ENCODE results near the gene TMCC3.

- TF ChIP-seq CTCF (IDR thresholded peaks at IDR 0.05) = no peak
- TF ChIP-seq POLR2A (IDR thresholded peaks at IDR 0.05) = no peak
- TF ChIP-seq EP300 (IDR thresholded peaks at IDR 0.05) = no peak
- no peak for TF ChIP-seq POLR2AphosphoS5 (IDR thresholded peaks at IDR 0.05)
These were observed 80.2 kb downstream of the TMCC3 start for GRCh38 chr12:94570161-94570560.

Measured in suprapubic skin (tissue), 4 donors.